ENCODE results near the gene XKR8. TPM values are rescaled to one million over a fixed set of nuclear protein-coding genes. Genes with fewer than 3 reads are reported as not detected.

The XKR8 gene
- total and polyA plus RNA-seq, 10 donors = 4.2 to 17.4 (median 8.1) TPM

DNA sequence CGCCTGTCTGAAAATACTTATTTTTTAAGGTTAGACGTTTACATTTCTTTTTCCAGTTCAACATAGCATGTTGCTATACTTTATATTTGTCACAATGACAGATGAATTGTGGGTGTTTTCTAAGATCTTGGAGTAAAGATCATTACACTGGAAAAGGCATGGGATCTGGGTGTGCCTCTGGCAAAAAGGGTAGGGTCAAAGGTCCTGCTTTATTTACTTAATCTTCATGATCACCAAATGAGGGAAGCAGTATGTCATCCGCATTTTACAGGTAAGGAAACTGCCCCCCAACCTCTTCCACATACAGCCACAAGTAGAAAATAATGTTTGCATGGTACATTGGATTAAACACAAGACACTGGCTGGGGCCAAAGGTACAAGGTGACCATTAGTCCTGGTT, 37.5 kb upstream of the XKR8 start:
- intact Hi-C loops (cut with DNase I; ENCODE audit: low total_unique reads) = no loop called here
- no peak for DNase-seq
- H3K36me3 ChIP-seq = no peaks in the 10 kb centered on the region
- no peaks in the 10 kb centered on the region for H3K9me3 ChIP-seq
- H3K4me1 ChIP-seq = no peaks in the 10 kb centered on the region
- H3K27me3 ChIP-seq (replicated peaks in 1 of 7) = no peaks in the 10 kb centered on the region
- TF ChIP-seq CTCF (IDR thresholded peaks at IDR 0.05 in 8 of 11, conservative IDR thresholded peaks at IDR 0.05 in 3 of 11) = no peak
- no peak for TF ChIP-seq POLR2A (IDR thresholded peaks at IDR 0.05)
- no peak for TF ChIP-seq POLR2AphosphoS5 (IDR thresholded peaks at IDR 0.05)
- no peak overlapping the region for H3K27ac ChIP-seq
- no peak overlapping the region for H3K4me3 ChIP-seq
- WGBS, 5 donors = 86 to 92% (median 87%) methylated on average over 3 of the region's 3 CpGs

- Histone ChIP-seq H3K36me3 (no peaks in the 10 kb centered on the region), H3K4me1 (peaks cover 0 to 13% (median 0%) of the 10 kb centered on the region in 6 donors), H3K9me3 (no peaks in the 10 kb centered on the region), H3K4me3 (no peak overlapping the region), H3K27me3 (replicated peaks in 1 of 7) (peaks cover 0 to 4% (median 0%) of the 10 kb centered on the region in 7 donors), H3K27ac (no peak overlapping the region)
- intact Hi-C loops (cut with DNase I; ENCODE audit: low total_unique reads) = no loop called here
- TF ChIP-seq CTCF (IDR thresholded peaks at IDR 0.05 in 8 of 11, conservative IDR thresholded peaks at IDR 0.05 in 3 of 11) (no peak), POLR2AphosphoS5 (IDR thresholded peaks at IDR 0.05) (no peak), POLR2A (IDR thresholded peaks at IDR 0.05) (no peak)
- WGBS, 5 donors = 69 to 94% (median 72%) methylated on average over 5 of the region's 5 CpGs
- DNase-seq = no peak
Observed at GRCh38 chr1:27928216-27928954, 31.4 kb upstream of the XKR8 start.

DNA sequence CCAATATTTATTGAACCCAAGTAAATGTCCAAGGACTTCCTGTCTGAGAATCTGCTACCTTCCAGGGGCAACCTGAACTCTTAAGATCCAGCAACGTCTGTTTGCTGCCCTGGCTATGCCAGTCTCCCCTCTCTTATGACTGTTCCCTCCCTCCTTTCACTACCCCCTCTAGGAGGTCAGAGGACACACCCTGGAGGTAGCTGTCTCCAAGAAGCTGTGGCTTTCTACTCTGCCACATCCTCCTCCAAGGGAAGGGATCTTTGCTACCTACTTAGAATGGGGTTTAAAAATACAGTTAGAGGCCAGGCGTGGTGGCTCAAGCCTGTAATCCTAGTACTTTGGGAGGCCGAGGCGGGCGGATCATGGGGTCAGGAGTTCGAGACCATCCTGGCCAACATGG, 28.6 kb upstream of the XKR8 start:
- Histone ChIP-seq H3K4me1 (peaks cover 0 to 27% (median 9%) of the 10 kb centered on the region in 6 donors), H3K36me3 (no peaks in the 10 kb centered on the region), H3K9me3 (no peaks in the 10 kb centered on the region), H3K4me3 (no peak overlapping the region), H3K27me3 (replicated peaks in 1 of 7) (peaks cover 0 to 32% (median 0%) of the 10 kb centered on the region in 7 donors), H3K27ac (no peak overlapping the region)
- intact Hi-C loops (cut with DNase I; ENCODE audit: low total_unique reads) = no loop called here
- 86 to 89% (median 87%) methylated on average over 6 of the region's 6 CpGs for WGBS, 5 donors
- DNase-seq = no peak
- TF ChIP-seq CTCF (IDR thresholded peaks at IDR 0.05 in 8 of 11, conservative IDR thresholded peaks at IDR 0.05 in 3 of 11) (no peak), POLR2AphosphoS5 (IDR thresholded peaks at IDR 0.05) (no peak), POLR2A (IDR thresholded peaks at IDR 0.05) (no peak)

GRCh38 chr1:27931759-27932158, 28.0 kb upstream of the XKR8 start:
- Histone ChIP-seq H3K36me3 (no peaks in the 10 kb centered on the region), H3K4me1 (peaks cover 0 to 27% (median 9%) of the 10 kb centered on the region in 6 donors), H3K4me3 (no peak overlapping the region), H3K27ac (no peak overlapping the region), H3K9me3 (no peaks in the 10 kb centered on the region), H3K27me3 (replicated peaks in 1 of 7) (peaks cover 0 to 35% (median 0%) of the 10 kb centered on the region in 7 donors)
- no peak for DNase-seq
- TF ChIP-seq POLR2AphosphoS5 (IDR thresholded peaks at IDR 0.05) = no peak
- no peak for TF ChIP-seq CTCF (IDR thresholded peaks at IDR 0.05 in 8 of 11, conservative IDR thresholded peaks at IDR 0.05 in 3 of 11)
- TF ChIP-seq POLR2A (IDR thresholded peaks at IDR 0.05) = no peak
- intact Hi-C loops (cut with DNase I; ENCODE audit: low total_unique reads) = no loop called here
- WGBS, 5 donors = 55 to 81% (median 70%) methylated on average over 3 to 4 of the region's 4 CpGs
